GM06990 (cell line): ENCODE measurements around the gene PRPF19.

Experiments
- DNase-seq: peaks from one replicate; pipeline ENCODE4 v3.0.0-alpha.2; 2011; ENCODE audit not compliant: insufficient read length; ENCODE audit errors: extremely low read depth
- H3K27me3 ChIP-seq: replicated peaks from 2 replicates; pipeline ENCODE4 v1.6.0; 2011; ENCODE audit warnings: low read length; ENCODE audit not compliant: control insufficient read depth, insufficient read depth
- H3K36me3 ChIP-seq: 2 replicates; pipeline ENCODE4 v1.5.1; 2011; ENCODE audit warnings: low read length; ENCODE audit not compliant: control insufficient read depth, insufficient read depth
- H3K4me3 ChIP-seq: replicated peaks from 2 replicates; pipeline ENCODE4 v1.5.1; 2011; ENCODE audit warnings: low read depth, mild to moderate bottlenecking, control low read depth, low read length
- CTCF ChIP-seq: IDR thresholded peaks from 2 replicates; pipeline ENCODE4 v1.5.1; 2011; ENCODE audit warnings: low read length, control low read depth, mild to moderate bottlenecking, inconsistent platforms; ENCODE audit not compliant: insufficient read depth, poor library complexity, severe bottlenecking

Gene PRPF19

GRCh38 chr11:60942219-60942618 lies 35.8 kb upstream of the PRPF19 start:
- no peak for DNase-seq
- H3K4me3 ChIP-seq = no peak overlapping the region
- H3K27me3 ChIP-seq = no peaks in the 10 kb centered on the region
- peaks cover 47% of the 10 kb centered on the region for H3K36me3 ChIP-seq
- TF ChIP-seq CTCF = no peak

GRCh38 chr11:60941371-60942119 lies 35.2 kb upstream of the PRPF19 start:
- Histone ChIP-seq H3K27me3 (no peaks in the 10 kb centered on the region), H3K4me3 (no peak overlapping the region), H3K36me3 (peaks cover 46% of the 10 kb centered on the region)
- DNase-seq = no peak
- no peak for TF ChIP-seq CTCF

GRCh38 chr11:60939855-60940254 lies 33.5 kb upstream of the PRPF19 start:
- DNase-seq = no peak
- Histone ChIP-seq H3K4me3 (no peak overlapping the region), H3K36me3 (peaks cover 43% of the 10 kb centered on the region), H3K27me3 (no peaks in the 10 kb centered on the region)
- no peak for TF ChIP-seq CTCF

- Histone ChIP-seq H3K36me3 (peaks cover 42% of the 10 kb centered on the region), H3K4me3 (no peak overlapping the region), H3K27me3 (no peaks in the 10 kb centered on the region)
- no peak for TF ChIP-seq CTCF
- DNase-seq = no peak
These were observed 32.9 kb upstream of the PRPF19 start for GRCh38 chr11:60939301-60939700.

- no peak for DNase-seq
- no peak for TF ChIP-seq CTCF
- no peak overlapping the region for H3K4me3 ChIP-seq
- H3K36me3 ChIP-seq = peaks cover 40% of the 10 kb centered on the region
- H3K27me3 ChIP-seq = no peaks in the 10 kb centered on the region
These were observed 32.1 kb upstream of the PRPF19 start for GRCh38 chr11:60938500-60938899.

GRCh38 chr11:60937811-60938210 lies 31.4 kb upstream of the PRPF19 start:
- Histone ChIP-seq H3K4me3 (no peak overlapping the region), H3K36me3 (peaks cover 36% of the 10 kb centered on the region), H3K27me3 (no peaks in the 10 kb centered on the region)
- TF ChIP-seq CTCF = no peak
- no peak for DNase-seq
